IPS DF 4.7 (cell line): Measurements from ENCODE around the gene BCORL1.

Experiments used
- DNase-seq: peaks from one replicate; pipeline ENCODE4 v3.0.0-alpha.2; 2013; ENCODE audit warnings: low spot score; ENCODE audit errors: extremely low read depth

BCORL1 gene, protein sequence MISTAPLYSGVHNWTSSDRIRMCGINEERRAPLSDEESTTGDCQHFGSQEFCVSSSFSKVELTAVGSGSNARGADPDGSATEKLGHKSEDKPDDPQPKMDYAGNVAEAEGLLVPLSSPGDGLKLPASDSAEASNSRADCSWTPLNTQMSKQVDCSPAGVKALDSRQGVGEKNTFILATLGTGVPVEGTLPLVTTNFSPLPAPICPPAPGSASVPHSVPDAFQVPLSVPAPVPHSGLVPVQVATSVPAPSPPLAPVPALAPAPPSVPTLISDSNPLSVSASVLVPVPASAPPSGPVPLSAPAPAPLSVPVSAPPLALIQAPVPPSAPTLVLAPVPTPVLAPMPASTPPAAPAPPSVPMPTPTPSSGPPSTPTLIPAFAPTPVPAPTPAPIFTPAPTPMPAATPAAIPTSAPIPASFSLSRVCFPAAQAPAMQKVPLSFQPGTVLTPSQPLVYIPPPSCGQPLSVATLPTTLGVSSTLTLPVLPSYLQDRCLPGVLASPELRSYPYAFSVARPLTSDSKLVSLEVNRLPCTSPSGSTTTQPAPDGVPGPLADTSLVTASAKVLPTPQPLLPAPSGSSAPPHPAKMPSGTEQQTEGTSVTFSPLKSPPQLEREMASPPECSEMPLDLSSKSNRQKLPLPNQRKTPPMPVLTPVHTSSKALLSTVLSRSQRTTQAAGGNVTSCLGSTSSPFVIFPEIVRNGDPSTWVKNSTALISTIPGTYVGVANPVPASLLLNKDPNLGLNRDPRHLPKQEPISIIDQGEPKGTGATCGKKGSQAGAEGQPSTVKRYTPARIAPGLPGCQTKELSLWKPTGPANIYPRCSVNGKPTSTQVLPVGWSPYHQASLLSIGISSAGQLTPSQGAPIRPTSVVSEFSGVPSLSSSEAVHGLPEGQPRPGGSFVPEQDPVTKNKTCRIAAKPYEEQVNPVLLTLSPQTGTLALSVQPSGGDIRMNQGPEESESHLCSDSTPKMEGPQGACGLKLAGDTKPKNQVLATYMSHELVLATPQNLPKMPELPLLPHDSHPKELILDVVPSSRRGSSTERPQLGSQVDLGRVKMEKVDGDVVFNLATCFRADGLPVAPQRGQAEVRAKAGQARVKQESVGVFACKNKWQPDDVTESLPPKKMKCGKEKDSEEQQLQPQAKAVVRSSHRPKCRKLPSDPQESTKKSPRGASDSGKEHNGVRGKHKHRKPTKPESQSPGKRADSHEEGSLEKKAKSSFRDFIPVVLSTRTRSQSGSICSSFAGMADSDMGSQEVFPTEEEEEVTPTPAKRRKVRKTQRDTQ (N-terminal part only)

GRCh38 chrX:129982300-129983251 is at the start of gene BCORL1:
TSS of gene BCORL1 (plus strand) at chrX:129982635. CDS start at chrX:130005232, 22,597 bp downstream.
- no peak for DNase-seq

DNA sequence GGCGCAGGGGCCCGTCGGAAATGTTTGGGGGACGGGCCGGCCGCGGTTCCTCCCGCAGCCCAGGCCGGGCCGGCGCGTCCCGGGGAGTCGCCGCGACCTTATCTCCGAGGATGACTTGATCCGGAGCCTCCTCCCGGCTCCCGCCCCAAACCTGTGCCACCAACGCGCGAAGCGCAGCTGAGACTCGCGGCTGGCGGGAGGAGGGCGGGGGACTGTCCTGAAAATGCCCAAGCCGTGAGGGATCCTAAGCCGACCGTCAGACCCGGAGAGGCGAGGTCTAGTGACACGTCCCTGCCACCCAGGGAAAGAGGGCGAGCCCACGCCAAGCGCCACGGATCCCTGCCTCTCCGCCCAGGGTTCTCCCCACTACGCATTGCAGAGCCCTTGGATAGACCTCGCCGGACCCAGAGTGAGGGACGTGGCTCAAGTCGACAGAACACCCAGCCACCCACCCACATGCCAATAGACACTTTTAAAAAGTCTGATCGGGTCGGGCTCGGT is 49.6 kb upstream of the BCORL1 start:
- DNase-seq = no peak

GRCh38 chrX:129933700-129934099 is 48.7 kb upstream of the BCORL1 start:
- DNase-seq = no peak

- no peak for DNase-seq
Observed at GRCh38 chrX:129934461-129934860, 48.0 kb upstream of the BCORL1 start.

GRCh38 chrX:129934952-129935351 is 47.5 kb upstream of the BCORL1 start:
- no peak for DNase-seq

DNA sequence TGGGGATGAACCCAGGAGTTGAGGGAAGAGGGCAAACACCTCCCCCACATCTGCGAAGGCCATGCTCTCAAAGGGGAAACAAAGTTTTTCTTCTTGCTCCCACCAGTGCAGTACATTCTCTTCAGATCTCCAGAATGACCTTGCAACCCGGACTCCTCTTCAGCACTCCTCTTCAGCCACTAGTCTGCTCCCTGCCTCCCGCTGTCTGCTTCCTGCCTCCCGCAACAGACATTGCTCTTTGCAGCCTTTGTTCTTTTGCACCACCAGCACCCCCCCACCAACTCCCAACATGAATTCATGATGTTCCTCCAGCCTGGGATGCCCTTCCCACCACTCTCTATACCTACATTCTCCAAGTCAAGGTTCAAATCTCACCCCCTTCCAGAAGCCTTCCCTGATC is 44.4 kb upstream of the BCORL1 start:
- no peak for DNase-seq

DNA sequence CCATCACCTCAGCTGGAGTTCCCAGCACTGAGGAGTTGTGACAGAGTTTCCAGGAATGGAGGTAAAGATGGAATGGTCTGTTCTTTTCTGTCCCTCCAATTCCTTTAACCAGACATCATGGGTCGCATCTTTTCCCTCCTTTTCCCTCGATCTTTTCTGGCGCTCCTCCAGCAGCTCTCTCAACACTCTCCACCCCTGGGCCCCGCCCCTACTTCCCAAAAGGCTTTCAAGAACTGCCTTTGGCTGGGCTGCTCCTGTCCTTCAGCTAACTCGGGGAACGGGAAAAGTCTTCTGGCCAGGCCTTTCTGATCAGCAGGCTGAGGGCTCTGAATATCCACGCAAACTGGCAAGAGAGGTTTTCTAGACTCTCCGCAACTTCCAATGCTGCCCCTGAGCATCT is 42.4 kb upstream of the BCORL1 start:
- no peak for DNase-seq

DNA sequence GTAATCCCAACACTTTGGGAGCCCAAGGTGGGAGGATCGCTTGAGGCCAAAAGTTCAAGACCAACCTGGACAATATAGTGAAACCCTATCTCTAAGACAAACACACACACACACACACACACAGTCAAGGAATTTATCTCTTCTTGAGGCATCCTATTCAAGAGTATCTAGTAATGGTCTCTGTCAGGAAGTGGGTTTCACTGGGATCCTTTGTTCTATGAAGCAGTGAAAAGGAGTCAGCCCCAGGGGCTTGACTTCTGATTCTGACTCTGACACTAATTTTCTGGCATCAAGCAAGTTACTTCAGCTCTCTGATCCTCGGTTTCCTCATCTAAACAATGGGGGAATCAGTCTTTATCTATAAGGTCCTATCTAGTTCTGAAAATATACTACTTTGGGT is 41.7 kb upstream of the BCORL1 start:
- DNase-seq = no peak

- DNase-seq = no peak
Observed at GRCh38 chrX:129945131-129945530, 37.3 kb upstream of the BCORL1 start.

- no peak for DNase-seq
Observed at GRCh38 chrX:129953334-129953648, 29.1 kb upstream of the BCORL1 start.

- no peak for DNase-seq
Observed at GRCh38 chrX:129953881-129954280, 28.6 kb upstream of the BCORL1 start.

DNA sequence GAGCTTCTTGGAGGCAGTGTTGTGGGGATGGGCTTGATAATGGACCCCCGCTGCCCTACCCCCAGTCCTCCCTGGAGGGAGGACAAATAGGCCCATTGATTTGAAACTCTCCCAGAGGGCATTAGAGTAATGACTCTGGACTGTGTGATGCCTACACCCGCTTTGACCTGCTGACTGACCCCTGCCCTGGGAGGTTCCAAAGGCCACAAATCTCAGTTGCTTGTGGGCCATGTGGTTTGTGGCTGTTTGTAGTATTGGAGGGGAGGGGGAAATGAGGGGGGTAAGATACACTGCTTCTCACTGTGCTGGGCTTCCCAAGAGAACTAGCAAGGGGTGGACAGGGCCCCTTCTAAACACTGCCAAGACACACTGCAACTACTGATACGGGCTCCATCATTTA is 27.6 kb upstream of the BCORL1 start:
- no peak for DNase-seq

DNA sequence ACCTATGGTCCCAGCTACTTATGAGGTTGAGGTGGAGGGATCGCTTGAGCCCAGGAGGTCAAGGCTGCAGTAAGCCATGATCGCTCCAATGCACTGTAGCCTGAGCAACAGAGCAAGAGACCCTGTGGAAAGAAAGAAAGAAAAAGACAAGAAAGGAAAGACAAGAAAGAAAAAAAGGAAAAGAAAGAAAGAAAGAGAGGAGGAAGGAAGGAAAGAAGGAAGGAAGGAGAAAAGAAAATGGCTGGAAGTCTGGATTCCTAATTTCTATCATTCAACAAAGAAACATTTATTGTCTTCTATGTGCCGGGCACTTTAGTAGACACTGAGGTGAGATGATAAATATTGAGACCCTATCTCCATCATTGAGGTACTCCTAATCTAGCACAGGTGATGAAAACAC is 26.8 kb upstream of the BCORL1 start:
- DNase-seq = no peak

DNA sequence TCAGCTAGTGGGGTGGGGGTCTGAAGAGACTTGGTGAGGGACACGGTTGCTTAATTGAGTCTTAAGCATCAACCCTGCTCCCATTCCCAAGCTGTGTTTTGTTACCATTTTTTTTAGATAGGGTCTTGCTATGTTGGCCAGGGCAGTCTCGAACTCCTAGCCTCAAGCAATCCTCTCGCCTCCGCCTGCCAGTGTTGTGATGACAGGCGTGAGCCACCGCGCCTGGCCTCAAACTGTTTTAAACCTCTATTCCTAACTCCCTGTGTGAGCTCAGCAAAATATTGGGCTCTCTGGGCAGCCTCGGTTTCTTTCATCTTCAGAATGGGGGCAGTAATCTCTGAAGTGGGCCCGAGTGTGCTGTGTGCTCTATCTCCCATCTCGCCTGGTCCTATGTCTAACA is 26.3 kb upstream of the BCORL1 start:
- DNase-seq = no peak

GRCh38 chrX:129956765-129957164 is 25.7 kb upstream of the BCORL1 start:
- DNase-seq = no peak

DNA sequence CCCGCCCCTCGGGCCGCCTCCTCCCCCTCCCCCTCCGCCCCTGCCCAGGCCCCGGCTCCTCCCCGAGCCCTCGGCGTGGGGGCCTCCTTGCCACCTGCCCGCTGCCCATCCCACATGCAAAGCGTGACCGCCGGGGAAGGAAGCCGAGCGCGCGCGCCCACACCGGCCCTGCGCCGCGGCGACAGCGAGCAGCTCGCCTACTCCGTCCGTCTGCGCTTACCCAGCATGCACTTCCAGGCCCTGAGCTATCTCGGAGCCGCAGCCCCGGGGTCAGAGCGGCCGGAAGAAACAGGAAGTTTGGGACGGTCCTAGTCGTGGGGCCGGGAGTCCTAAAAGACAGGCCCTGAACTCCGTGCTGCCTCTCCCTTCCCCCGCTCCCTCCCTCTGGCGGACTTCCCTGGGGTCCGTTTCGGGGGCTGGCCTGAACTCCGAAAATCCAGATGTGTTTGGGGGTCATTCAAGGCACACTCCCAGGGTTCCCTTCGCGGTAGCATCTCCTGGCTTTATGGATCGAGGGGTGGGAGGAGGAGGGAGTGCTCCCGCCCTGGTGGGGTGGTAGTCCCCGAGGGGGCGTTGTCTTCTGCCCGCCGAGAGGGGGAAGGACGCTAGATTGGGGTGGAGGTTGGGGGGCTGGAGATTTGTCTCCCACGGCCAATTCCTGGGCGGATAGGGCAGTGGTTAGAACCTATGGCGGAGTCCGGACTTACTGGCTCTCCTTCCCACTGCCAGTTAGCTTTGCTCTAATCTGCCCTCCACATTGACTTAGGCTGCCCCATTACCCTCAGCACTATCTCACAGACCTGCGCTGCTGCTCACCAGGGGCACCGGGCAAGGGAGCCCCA is 25.0 kb upstream of the BCORL1 start:
- no peak for DNase-seq

DNA sequence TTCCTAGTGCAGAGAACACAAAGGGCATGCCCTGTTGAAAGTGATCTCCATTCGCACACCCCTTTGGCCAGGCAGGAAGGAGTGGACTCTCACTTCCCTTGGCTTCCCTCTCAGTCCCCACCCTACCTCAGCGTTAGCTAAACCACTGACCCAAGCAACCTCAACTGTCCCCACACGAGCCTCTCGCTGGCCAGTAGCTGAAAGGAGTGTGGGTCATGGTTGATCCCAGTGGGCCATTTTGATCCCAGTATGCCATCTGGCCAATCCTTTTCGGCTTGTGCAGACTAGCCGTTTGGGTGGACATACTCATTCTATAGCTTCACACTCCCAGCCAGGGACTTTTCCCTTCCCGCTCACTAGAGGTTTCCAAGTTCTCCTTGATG is 24.4 kb upstream of the BCORL1 start:
- DNase-seq = no peak

DNA sequence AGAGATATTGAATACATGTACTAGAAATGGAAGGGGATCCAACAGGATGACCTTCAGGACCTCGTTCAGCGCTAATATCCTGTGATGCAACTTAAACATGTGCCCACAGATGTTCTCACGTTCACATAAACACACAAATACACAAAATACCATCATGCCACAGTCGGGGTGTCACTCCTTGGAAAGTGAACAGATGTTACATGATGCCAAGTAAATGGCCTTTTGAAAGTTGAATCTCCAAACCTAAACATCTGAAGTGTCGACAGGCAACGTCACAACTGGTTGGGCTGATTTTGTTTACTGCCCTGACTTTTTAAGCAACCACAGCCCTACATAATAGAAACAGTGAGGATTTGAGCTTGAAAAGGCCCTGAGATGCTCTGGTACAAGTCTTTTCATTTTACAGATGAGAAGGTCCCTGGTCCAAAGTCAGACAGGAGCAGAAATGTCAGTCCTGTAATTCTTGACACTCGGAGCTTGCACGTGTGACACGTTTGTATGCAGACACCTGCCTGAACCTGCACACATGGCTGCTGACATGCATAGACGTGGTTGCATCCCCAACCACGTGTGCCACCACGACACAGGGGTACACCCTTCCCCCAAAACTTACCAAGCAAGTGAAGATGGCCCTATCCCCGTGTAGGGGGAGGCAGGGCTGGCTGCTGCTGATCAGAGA is 23.5 kb upstream of the BCORL1 start:
- no peak for DNase-seq

DNA sequence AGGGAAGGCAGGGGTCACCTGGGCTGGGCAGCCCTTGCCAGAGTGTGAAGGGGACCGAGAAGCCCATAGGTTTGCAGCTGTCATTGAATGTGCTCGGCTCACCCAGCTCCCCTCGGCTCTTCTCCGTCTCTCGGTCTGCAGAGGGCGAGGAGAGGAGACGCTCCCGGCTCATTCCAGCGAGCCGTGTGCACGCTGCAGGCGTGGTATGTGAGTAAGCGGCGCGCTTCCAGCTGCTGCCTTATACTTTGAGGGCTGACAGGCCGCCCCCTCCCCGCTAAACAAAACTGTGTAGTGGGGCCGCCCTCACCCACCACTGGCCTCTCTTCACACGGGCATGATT is 23.0 kb upstream of the BCORL1 start:
- no peak for DNase-seq
